ENCODE results near the gene SLC19A1.

SLC19A1 gene

DNA sequence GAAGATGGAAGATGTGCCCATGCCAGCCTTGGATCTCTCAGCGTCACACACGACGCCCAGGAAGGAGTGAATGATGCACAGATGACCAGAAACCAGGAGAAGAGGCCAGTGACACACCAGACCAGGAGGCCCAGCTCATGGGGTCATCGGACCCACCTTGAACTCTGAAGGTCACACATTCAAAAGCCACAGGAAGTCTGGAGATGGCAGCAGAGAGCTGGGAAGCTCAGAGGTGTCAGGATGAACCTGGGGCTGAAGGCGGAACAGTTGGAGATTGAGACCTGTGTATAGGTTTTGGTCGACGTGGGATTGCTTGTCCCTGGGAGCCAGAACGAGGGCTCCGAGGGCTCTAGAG lies 43.6 kb downstream of the SLC19A1 start:
- Histone ChIP-seq H4K20me1 (ENCODE audit: insufficient read depth, low read length) (no peaks in the 10 kb centered on the region; the same call in 1 of the 2 replicates), H3K4me1 (ENCODE audit: insufficient read depth, low read length) (no peaks in the 10 kb centered on the region), H3K4me3 (ENCODE audit: low read depth in 1 of 2, low read length in 2 of 2) (no peak overlapping the region), H3K4me2 (ENCODE audit: insufficient read depth, low read length) (no peak overlapping the region), H3K9ac (ENCODE audit: low read depth, low read length) (no peak overlapping the region), H3K36me3 (ENCODE audit: insufficient read depth, low read length) (no peaks in the 10 kb centered on the region), H3K27ac (ENCODE audit: low read length) (no peak overlapping the region), H2AFZ (ENCODE audit: low read depth, low read length) (no peak overlapping the region), H3K79me2 (ENCODE audit: insufficient read depth, low read length) (no peaks in the 10 kb centered on the region), H3K27me3 (ENCODE audit: insufficient read depth, low read length, poor library complexity) (no peaks in the 10 kb centered on the region), H3K9me3 (ENCODE audit: insufficient read depth, low read length, severe bottlenecking) (no peaks in the 10 kb centered on the region)
- ATAC-seq (ENCODE audit: insufficient read depth, low read depth) (no peak), DNase-seq (no peak)
- TF ChIP-seq EZH2 (IDR thresholded peaks at IDR 0.05; ENCODE audit: borderline replicate concordance, low read depth, low read length, severe bottlenecking): no peak
- TF ChIP-seq, protein P1, sequence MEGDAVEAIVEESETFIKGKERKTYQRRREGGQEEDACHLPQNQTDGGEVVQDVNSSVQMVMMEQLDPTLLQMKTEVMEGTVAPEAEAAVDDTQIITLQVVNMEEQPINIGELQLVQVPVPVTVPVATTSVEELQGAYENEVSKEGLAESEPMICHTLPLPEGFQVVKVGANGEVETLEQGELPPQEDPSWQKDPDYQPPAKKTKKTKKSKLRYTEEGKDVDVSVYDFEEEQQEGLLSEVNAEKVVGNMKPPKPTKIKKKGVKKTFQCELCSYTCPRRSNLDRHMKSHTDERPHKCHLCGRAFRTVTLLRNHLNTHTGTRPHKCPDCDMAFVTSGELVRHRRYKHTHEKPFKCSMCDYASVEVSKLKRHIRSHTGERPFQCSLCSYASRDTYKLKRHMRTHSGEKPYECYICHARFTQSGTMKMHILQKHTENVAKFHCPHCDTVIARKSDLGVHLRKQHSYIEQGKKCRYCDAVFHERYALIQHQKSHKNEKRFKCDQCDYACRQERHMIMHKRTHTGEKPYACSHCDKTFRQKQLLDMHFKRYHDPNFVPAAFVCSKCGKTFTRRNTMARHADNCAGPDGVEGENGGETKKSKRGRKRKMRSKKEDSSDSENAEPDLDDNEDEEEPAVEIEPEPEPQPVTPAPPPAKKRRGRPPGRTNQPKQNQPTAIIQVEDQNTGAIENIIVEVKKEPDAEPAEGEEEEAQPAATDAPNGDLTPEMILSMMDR (IDR thresholded peaks at IDR 0.05; ENCODE audit: borderline replicate concordance, extremely low read depth, low read length, poor library complexity, severe bottlenecking): peak; percentile 25

DNA sequence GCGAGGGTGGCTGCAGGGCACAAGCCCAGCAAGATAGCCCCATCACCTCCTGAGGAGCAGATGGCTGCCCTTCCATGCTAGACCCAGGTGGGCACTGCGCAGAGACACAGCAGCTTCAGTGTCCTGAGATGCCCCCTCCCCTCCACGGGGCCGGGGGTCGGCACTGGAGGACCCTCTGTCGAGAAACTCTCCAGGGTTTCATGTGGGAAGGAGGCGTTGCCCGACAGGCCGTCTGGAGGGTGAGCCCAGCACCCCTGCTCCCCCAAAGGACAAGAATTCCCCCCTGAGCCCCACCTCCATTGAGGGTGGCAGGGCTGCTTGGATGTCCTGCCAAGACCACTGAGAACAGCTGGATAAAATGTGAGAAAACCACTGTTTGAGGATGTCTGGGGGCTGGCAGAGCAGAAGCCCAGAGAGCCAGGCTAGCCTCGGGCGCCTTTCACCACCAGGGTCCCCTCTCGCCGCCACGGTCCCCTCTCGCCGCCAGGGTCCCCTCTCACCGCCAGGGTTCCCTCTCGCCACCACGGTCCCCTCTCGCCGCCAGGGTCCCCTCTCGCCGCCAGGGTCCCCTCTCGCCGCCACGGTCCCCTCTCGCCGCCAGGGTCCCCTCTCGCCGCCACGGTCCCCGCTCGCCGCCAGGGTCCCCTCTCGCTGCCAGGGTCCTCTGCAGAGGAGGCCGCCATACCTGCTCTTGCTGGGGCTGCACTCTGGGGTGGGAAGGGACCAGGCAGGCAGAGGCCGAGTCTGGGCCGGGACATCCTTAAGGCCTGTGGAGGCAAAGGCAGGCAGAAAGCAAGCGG lies 44.2 kb downstream of the SLC19A1 start:
- no peaks in the 10 kb centered on the region; the same call in 1 of the 2 replicates for H4K20me1 ChIP-seq (ENCODE audit: insufficient read depth, low read length)
- no peak overlapping the region for H3K9ac ChIP-seq (ENCODE audit: low read depth, low read length)
- TF ChIP-seq, protein P1 (IDR thresholded peaks at IDR 0.05; ENCODE audit: borderline replicate concordance, extremely low read depth, low read length, poor library complexity, severe bottlenecking): no peak
- TF ChIP-seq EZH2 (IDR thresholded peaks at IDR 0.05; ENCODE audit: borderline replicate concordance, low read depth, low read length, severe bottlenecking): no peak
- no peak overlapping the region for H3K27ac ChIP-seq (ENCODE audit: low read length)
- no peak overlapping the region for H2AFZ ChIP-seq (ENCODE audit: low read depth, low read length)
- no peaks in the 10 kb centered on the region for H3K9me3 ChIP-seq (ENCODE audit: insufficient read depth, low read length, severe bottlenecking)
- H3K4me3 ChIP-seq (ENCODE audit: low read depth in 1 of 2, low read length in 2 of 2): no peak overlapping the region
- H3K4me2 ChIP-seq (ENCODE audit: insufficient read depth, low read length): no peak overlapping the region
- H3K79me2 ChIP-seq (ENCODE audit: insufficient read depth, low read length): no peaks in the 10 kb centered on the region
- H3K36me3 ChIP-seq (ENCODE audit: insufficient read depth, low read length): no peaks in the 10 kb centered on the region
- no peaks in the 10 kb centered on the region for H3K4me1 ChIP-seq (ENCODE audit: insufficient read depth, low read length)
- no peaks in the 10 kb centered on the region for H3K27me3 ChIP-seq (ENCODE audit: insufficient read depth, low read length, poor library complexity)
- ATAC-seq (ENCODE audit: insufficient read depth, low read depth) (no peak), DNase-seq (no peak)

GRCh38 chr21:45496968-45497845 lies 45.0 kb downstream of the SLC19A1 start:
- H4K20me1 ChIP-seq (ENCODE audit: insufficient read depth, low read length): no peaks in the 10 kb centered on the region; the same call in 1 of the 2 replicates
- no peak for ATAC-seq (ENCODE audit: insufficient read depth, low read depth)
- H3K27me3 ChIP-seq (ENCODE audit: insufficient read depth, low read length, poor library complexity): no peaks in the 10 kb centered on the region
- H3K4me1 ChIP-seq (ENCODE audit: insufficient read depth, low read length): no peaks in the 10 kb centered on the region
- no peaks in the 10 kb centered on the region for H3K79me2 ChIP-seq (ENCODE audit: insufficient read depth, low read length)
- DNase-seq: no peak
- H3K27ac ChIP-seq (ENCODE audit: low read length): no peak overlapping the region
- no peak overlapping the region for H2AFZ ChIP-seq (ENCODE audit: low read depth, low read length)
- no peak for TF ChIP-seq EZH2 (IDR thresholded peaks at IDR 0.05; ENCODE audit: borderline replicate concordance, low read depth, low read length, severe bottlenecking)
- TF ChIP-seq, protein P1 (IDR thresholded peaks at IDR 0.05; ENCODE audit: borderline replicate concordance, extremely low read depth, low read length, poor library complexity, severe bottlenecking): no peak
- no peak overlapping the region for H3K9ac ChIP-seq (ENCODE audit: low read depth, low read length)
- no peak overlapping the region for H3K4me2 ChIP-seq (ENCODE audit: insufficient read depth, low read length)
- H3K9me3 ChIP-seq (ENCODE audit: insufficient read depth, low read length, severe bottlenecking): no peaks in the 10 kb centered on the region
- H3K4me3 ChIP-seq (ENCODE audit: low read depth in 1 of 2, low read length in 2 of 2): no peak overlapping the region
- H3K36me3 ChIP-seq (ENCODE audit: insufficient read depth, low read length): no peaks in the 10 kb centered on the region
